ENCODE measurements around the gene SLC8A3. TPM values are rescaled to one million over a fixed set of nuclear protein-coding genes. Genes with fewer than 3 reads are reported as not detected.

SLC8A3 gene
- total RNA-seq, 1 experiment from 2014 or later = not detected

DNA sequence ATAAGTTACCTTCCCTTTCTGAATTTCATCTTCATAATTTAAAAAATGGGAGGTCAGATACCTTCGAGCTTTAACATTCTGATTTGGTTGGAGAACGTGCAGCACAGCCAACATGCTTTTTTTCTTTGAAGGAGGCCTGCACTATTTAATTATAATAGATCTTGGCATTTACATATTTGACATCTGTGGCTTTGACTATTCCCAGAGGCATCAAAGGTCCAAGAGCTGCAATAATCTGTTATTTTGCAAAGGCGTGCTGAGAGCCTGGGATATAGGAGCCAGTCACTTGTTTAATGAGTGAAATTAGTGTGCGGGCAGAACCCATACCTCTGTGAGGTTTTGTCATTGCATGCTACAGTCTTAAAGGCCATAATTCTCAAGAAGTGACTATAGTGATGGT is 26.4 kb downstream of the SLC8A3 start:
- H3K36me3 ChIP-seq (ENCODE audit: control insufficient read depth, insufficient read depth, low read length) = no peaks in the 10 kb centered on the region
- no peaks in the 10 kb centered on the region; the same call in 1 of the 2 replicates for H3K27me3 ChIP-seq (replicated peaks; ENCODE audit: control insufficient read depth, insufficient read depth, low read length)
- Mint-ChIP-seq H3K9me3 (ENCODE audit: unreplicated experiment) (no peaks in the 10 kb centered on the region), H3K4me3 (ENCODE audit: unreplicated experiment) (no peak overlapping the region), H3K27me3 (ENCODE audit: insufficient read depth, unreplicated experiment) (peaks cover 31% of the 10 kb centered on the region), H3K27ac (ENCODE audit: unreplicated experiment) (no peak overlapping the region), H3K4me1 (ENCODE audit: low read depth, unreplicated experiment) (no peaks in the 10 kb centered on the region), H3K36me3 (ENCODE audit: insufficient read depth, unreplicated experiment) (no peaks in the 10 kb centered on the region)
- no TSS peak for BruUV-seq (replicated peaks)
- no peak overlapping the region for H3K4me3 ChIP-seq (ENCODE audit: low read depth, low read length)
- intact Hi-C loops (cut with micrococcal nuclease; ENCODE audit: unreplicated experiment) = no loop called here
- TF ChIP-seq, protein P1, sequence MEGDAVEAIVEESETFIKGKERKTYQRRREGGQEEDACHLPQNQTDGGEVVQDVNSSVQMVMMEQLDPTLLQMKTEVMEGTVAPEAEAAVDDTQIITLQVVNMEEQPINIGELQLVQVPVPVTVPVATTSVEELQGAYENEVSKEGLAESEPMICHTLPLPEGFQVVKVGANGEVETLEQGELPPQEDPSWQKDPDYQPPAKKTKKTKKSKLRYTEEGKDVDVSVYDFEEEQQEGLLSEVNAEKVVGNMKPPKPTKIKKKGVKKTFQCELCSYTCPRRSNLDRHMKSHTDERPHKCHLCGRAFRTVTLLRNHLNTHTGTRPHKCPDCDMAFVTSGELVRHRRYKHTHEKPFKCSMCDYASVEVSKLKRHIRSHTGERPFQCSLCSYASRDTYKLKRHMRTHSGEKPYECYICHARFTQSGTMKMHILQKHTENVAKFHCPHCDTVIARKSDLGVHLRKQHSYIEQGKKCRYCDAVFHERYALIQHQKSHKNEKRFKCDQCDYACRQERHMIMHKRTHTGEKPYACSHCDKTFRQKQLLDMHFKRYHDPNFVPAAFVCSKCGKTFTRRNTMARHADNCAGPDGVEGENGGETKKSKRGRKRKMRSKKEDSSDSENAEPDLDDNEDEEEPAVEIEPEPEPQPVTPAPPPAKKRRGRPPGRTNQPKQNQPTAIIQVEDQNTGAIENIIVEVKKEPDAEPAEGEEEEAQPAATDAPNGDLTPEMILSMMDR (IDR thresholded peaks at IDR 0.05; ENCODE audit: insufficient read depth in 1 of 2, low read depth in 1 of 2, low read length in 1 of 2, severe bottlenecking in 1 of 2, unreplicated experiment in 1 of 2) = no peak
- ChIA-PET POLR2A (no interaction called here), CTCF (no interaction called here)
- H3K4me1 ChIP-seq = no peaks in the 10 kb centered on the region
- DNase-seq = no peak
- no peaks in the 10 kb centered on the region for H3K9me3 ChIP-seq

DNA sequence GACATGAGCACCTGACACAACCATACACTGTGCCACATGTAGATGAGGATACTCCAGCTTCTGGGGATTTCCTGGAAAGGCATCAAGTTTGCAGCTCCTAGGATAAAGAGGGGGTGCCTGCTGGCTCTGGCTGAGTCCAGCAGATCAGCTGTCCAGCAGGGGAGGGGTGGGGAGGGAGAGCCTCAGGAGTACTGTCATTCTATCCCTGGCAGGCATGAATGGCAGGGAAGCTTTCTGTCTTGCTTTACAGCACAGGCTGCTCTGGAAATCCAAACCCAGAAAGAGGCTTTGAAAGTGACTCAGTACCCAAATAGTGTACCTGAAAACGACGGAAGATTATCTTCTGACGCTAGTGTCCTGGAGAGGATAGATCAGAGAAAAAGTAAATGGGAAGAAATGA is 32.2 kb downstream of the SLC8A3 start:
- H3K4me3 Mint-ChIP-seq (ENCODE audit: unreplicated experiment) = no peak overlapping the region
- H3K27me3 Mint-ChIP-seq (ENCODE audit: insufficient read depth, unreplicated experiment) = peaks cover 22% of the 10 kb centered on the region
- intact Hi-C loops (cut with micrococcal nuclease; ENCODE audit: unreplicated experiment) = no loop called here

DNA sequence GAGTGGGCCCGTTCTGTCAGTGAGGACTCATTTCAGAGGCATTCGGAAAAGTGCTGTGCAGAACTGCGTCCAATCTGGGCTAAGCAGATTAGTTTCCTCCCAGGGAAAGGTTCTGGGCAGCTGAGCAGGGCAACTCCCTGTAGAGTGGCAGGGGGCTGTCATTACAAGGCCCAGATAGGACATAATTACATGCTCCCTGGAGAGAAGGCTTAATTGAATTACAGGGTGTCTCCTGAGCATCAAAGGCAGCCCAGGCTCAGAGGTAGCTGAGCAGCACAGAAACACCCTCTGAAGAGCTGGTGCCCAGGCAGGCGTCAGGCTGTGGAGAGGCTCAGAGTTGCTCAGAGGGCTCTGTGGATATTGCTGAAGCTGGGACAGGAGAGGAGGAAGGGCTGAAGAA is 36.0 kb downstream of the SLC8A3 start:
- peaks cover 19% of the 10 kb centered on the region for H3K27me3 Mint-ChIP-seq (ENCODE audit: insufficient read depth, unreplicated experiment)

More for the DNA sequence above, 32.2 kb downstream of the SLC8A3 start:
- Histone ChIP-seq H3K9me3 (no peaks in the 10 kb centered on the region), H3K4me1 (no peaks in the 10 kb centered on the region), H3K27me3 (replicated peaks; ENCODE audit: control insufficient read depth, insufficient read depth, low read length) (no peaks in the 10 kb centered on the region; the same call in 1 of the 2 replicates), H3K36me3 (ENCODE audit: control insufficient read depth, insufficient read depth, low read length) (no peaks in the 10 kb centered on the region), H3K4me3 (ENCODE audit: low read depth, low read length) (no peak overlapping the region)
- Mint-ChIP-seq H3K9me3 (ENCODE audit: unreplicated experiment) (no peaks in the 10 kb centered on the region), H3K36me3 (ENCODE audit: insufficient read depth, unreplicated experiment) (no peaks in the 10 kb centered on the region), H3K4me1 (ENCODE audit: low read depth, unreplicated experiment) (no peaks in the 10 kb centered on the region), H3K27ac (ENCODE audit: unreplicated experiment) (no peak overlapping the region)
- TF ChIP-seq, protein P1 (IDR thresholded peaks at IDR 0.05; ENCODE audit: insufficient read depth in 1 of 2, low read depth in 1 of 2, low read length in 1 of 2, severe bottlenecking in 1 of 2, unreplicated experiment in 1 of 2) = no peak
- no TSS peak for BruUV-seq (replicated peaks)
- DNase-seq = no peak
- ChIA-PET POLR2A (no interaction called here), CTCF (no interaction called here)

More for the DNA sequence above, 36.0 kb downstream of the SLC8A3 start:
- ChIA-PET POLR2A (interaction anchor here (1.0 kb wide), 1 partner anchor 23 kb away, joined by 3 read pairs; no protein-coding TSS in a partner anchor), CTCF (interaction anchor here (0.6 kb wide), 1 partner anchor 42 kb away, joined by 8 read pairs; no protein-coding TSS in a partner anchor)
- Histone ChIP-seq H3K9me3 (no peaks in the 10 kb centered on the region), H3K4me3 (ENCODE audit: low read depth, low read length) (no peak overlapping the region), H3K4me1 (no peaks in the 10 kb centered on the region), H3K36me3 (ENCODE audit: control insufficient read depth, insufficient read depth, low read length) (no peaks in the 10 kb centered on the region), H3K27me3 (replicated peaks; ENCODE audit: control insufficient read depth, insufficient read depth, low read length) (no peaks in the 10 kb centered on the region)
- H3K27ac Mint-ChIP-seq (ENCODE audit: unreplicated experiment) = no peak overlapping the region
- no TSS peak for BruUV-seq (replicated peaks)
- TF ChIP-seq, protein P1 (IDR thresholded peaks at IDR 0.05; ENCODE audit: insufficient read depth in 1 of 2, low read depth in 1 of 2, low read length in 1 of 2, severe bottlenecking in 1 of 2, unreplicated experiment in 1 of 2) = no peak
- H3K4me1 Mint-ChIP-seq (ENCODE audit: low read depth, unreplicated experiment) = no peaks in the 10 kb centered on the region
- no peak overlapping the region for H3K4me3 Mint-ChIP-seq (ENCODE audit: unreplicated experiment)
- intact Hi-C loops (cut with micrococcal nuclease; ENCODE audit: unreplicated experiment) = no loop called here
- no peaks in the 10 kb centered on the region for H3K36me3 Mint-ChIP-seq (ENCODE audit: insufficient read depth, unreplicated experiment)
- no peaks in the 10 kb centered on the region for H3K9me3 Mint-ChIP-seq (ENCODE audit: unreplicated experiment)
- DNase-seq = no peak

Data from Caco-2 (cell line).